Transverse colon (tissue), 4 donors: ENCODE measurements around the gene APOA5.

Experiments
- CTCF ChIP-seq, 5 experiments: fragments of 200-600 bp in 3 of 5; fragments of 450-650 bp in 2 of 5; sonication (generic) in 3 of 5; IDR thresholded peaks; 1 replicate in 2 of 5; 2 replicates in 3 of 5; pipeline ENCODE4 v1.5.1; 2016 to 2017; ENCODE audit warnings: antibody characterized with exemption in 5 of 5, inconsistent platforms in 3 of 5, mild to moderate bottlenecking in 2 of 5, moderate library complexity in 1 of 5
- POLR2A ChIP-seq: fragments of 450-650 bp; IDR thresholded peaks from one replicate; pipeline ENCODE4 v1.6.1; 2016; ENCODE audit warnings: antibody characterized with exemption, mild to moderate bottlenecking, moderate library complexity
- POLR2AphosphoS5 ChIP-seq, 3 donors: sonication (generic); formaldehyde crosslinking; IDR thresholded peaks; one replicate each; pipeline ENCODE4 v1.6.1; 2016; ENCODE audit warnings: antibody characterized with exemption in 3 of 3

GRCh38 chr11:116829525-116830183 lies 38.0 kb upstream of the APOA5 start, which contains the start of gene APOC3:
- no peak for TF ChIP-seq CTCF (IDR thresholded peaks at IDR 0.05)
- no peak for TF ChIP-seq POLR2A
- no peak for TF ChIP-seq POLR2AphosphoS5 (IDR thresholded peaks at IDR 0.05)
